ENCODE measurements around the gene ALDH1L2. TPM values are rescaled to one million over a fixed set of nuclear protein-coding genes. Genes with fewer than 3 reads are reported as not detected.

Gene ALDH1L2
- total RNA-seq, 1 donor from 2014 or later, result 0.65 TPM

- no peak for DNase-seq (ENCODE audit: low read depth)
Measured at GRCh38 chr12:105032703-105033357, 51.4 kb downstream of the ALDH1L2 start.

- DNase-seq (ENCODE audit: low read depth), result no peak
Measured at GRCh38 chr12:105030820-105031807, 53.1 kb downstream of the ALDH1L2 start.

GRCh38 chr12:105026411-105026810, 57.8 kb downstream of the ALDH1L2 start:
- no peak for DNase-seq (ENCODE audit: low read depth)

GRCh38 chr12:105025890-105026289, 58.4 kb downstream of the ALDH1L2 start:
- DNase-seq (ENCODE audit: low read depth), result no peak

GRCh38 chr12:105024928-105025327, 59.3 kb downstream of the ALDH1L2 start:
- DNase-seq (ENCODE audit: low read depth), result no peak

GRCh38 chr12:105020241-105020962, 63.9 kb downstream of the ALDH1L2 start:
- DNase-seq (ENCODE audit: low read depth), result no peak

- DNase-seq (ENCODE audit: low read depth), result no peak
Measured at GRCh38 chr12:105018776-105019175, 65.5 kb downstream of the ALDH1L2 start.

- DNase-seq (ENCODE audit: low read depth), result no peak
Measured at GRCh38 chr12:105018012-105018411, 66.2 kb downstream of the ALDH1L2 start.

- DNase-seq (ENCODE audit: low read depth), result no peak
Measured at GRCh38 chr12:105015543-105015942, 68.7 kb downstream of the ALDH1L2 start.

GRCh38 chr12:105014603-105015002, 69.7 kb downstream of the ALDH1L2 start:
- no peak for DNase-seq (ENCODE audit: low read depth)

GRCh38 chr12:105013892-105014291, 70.4 kb downstream of the ALDH1L2 start:
- peak; percentile 23 for DNase-seq (ENCODE audit: low read depth)

GRCh38 chr12:105001476-105001875, 82.8 kb downstream of the ALDH1L2 start:
- no peak for DNase-seq (ENCODE audit: low read depth)

GRCh38 chr12:104999347-104999685, 84.9 kb downstream of the ALDH1L2 start:
- no peak for DNase-seq (ENCODE audit: low read depth)

GRCh38 chr12:104998423-104999346, 85.6 kb downstream of the ALDH1L2 start:
- no peak for DNase-seq (ENCODE audit: low read depth)

- DNase-seq (ENCODE audit: low read depth), result no peak
Measured at GRCh38 chr12:104997541-104997940, 86.7 kb downstream of the ALDH1L2 start.

- DNase-seq (ENCODE audit: low read depth), result no peak
Measured at GRCh38 chr12:104994336-104994735, 89.9 kb downstream of the ALDH1L2 start.

GRCh38 chr12:104991565-104992128, 92.6 kb downstream of the ALDH1L2 start:
- DNase-seq (ENCODE audit: low read depth), result no peak

- no peak for DNase-seq (ENCODE audit: low read depth)
Measured at GRCh38 chr12:104990950-104991349, 93.3 kb downstream of the ALDH1L2 start.

- peak; percentile 69 for DNase-seq (ENCODE audit: low read depth)
Measured at GRCh38 chr12:104986022-104986941, 98.0 kb downstream of the ALDH1L2 start, which contains the start of gene NOPCHAP1. TSS of gene NOPCHAP1 (plus strand) at chr12:104986316. CDS start at chr12:104986353, 37 bp downstream.

- no peak for DNase-seq (ENCODE audit: low read depth)
Measured at GRCh38 chr12:104985206-104985605, 99.1 kb downstream of the ALDH1L2 start.

Data from renal cortical epithelial cell (primary cell).